Hematopoietic multipotent progenitor cell treated with erythropoietin and hydrocortisone succinate and interleukin-3 and kit ligand, for 4 days (in vitro differentiated cells): ENCODE measurements around the gene TCAP.

Experiments used
- DNase-seq: peaks from one replicate; pipeline ENCODE4 v3.0.0-alpha.2; 2015

The TCAP gene

DNA sequence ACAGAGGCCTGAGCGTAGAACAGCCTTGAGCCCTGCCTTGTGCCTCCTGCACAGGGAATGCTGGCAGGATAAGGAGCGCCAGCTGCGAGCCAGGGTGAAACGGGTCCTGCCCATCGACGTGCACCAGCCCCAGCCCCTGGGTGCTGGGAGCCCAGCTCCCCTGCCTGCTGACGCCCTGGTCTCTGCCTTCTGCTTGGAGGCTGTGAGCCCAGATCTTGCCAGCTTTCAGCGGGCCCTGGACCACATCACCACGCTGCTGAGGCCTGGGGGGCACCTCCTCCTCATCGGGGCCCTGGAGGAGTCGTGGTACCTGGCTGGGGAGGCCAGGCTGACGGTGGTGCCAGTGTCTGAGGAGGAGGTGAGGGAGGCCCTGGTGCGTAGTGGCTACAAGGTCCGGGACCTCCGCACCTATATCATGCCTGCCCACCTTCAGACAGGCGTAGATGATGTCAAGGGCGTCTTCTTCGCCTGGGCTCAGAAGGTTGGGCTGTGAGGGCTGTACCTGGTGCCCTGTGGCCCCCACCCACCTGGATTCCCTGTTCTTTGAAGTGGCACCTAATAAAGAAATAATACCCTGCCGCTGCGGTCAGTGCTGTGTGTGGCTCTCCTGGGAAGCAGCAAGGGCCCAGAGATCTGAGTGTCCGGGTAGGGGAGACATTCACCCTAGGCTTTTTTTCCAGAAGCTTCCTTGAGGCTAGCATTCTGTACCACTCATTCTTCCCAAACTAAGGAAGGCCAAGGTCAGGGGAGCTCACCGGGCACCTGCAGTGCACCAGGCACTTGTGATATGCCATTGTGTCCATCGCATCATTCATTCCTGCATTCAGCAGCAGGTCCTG is 5.0 kb downstream of the TCAP start:
- no peak for DNase-seq

DNA sequence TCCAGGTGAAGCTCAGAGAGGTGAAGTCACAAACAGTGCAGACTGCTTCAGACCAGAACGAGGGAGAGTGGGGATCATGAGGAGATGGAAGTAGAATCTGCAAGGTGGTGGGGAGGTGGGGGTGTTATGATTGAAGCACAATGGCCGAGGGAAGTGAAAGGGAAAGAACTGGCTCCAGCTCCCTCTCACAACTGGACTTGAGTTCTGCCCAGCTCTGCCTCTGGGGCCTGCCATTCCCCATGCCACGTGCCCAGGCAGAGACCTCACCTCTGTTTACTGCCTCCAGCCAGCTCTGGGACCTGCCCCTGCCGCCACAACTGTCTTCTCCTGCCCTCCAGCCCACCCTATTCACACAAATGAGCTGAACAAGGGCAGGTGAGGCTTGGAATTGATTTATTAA is 5.6 kb downstream of the TCAP start:
- DNase-seq: no peak

DNA sequence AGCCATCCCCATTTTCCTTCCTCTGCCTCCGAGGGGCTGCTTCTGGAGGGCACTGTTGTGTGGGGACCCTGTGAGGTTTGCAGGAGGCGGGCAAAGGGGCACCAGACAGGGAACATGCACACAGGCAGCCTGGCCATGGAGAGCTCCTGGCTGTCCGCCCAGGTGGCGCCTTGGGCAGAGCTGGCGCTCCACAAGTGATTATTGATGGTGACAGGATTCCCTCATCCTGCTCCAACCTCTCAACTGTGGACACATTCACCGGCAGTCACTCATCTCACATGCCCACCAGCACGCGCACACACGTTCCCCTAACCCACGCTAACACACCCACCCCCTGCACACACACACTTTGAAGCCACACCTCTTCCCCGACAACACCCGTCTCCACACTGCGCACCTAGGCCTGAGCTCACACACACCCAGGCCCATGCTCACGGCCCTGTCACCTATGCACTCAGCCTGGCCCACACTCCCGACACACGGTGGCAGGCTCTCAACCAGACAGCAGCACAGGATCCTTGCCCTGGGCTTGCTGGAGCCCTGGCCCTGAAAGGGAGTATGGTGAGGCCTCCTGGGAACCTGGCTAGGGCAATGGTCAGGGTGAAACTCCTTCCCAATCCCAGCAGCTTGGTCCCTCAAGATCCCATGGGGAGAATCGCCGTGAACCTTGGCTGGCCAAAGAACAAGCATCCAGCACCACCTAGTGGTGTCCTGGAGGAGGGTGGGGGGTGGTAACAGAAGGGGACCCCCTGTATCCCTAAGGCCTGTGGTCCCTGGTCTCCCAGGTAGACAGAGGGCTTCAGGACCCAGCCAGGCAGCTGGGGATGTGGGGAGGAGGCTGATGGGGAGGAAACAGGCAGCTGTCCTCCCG is 6.7 kb downstream of the TCAP start:
- peak; percentile 71 for DNase-seq

DNA sequence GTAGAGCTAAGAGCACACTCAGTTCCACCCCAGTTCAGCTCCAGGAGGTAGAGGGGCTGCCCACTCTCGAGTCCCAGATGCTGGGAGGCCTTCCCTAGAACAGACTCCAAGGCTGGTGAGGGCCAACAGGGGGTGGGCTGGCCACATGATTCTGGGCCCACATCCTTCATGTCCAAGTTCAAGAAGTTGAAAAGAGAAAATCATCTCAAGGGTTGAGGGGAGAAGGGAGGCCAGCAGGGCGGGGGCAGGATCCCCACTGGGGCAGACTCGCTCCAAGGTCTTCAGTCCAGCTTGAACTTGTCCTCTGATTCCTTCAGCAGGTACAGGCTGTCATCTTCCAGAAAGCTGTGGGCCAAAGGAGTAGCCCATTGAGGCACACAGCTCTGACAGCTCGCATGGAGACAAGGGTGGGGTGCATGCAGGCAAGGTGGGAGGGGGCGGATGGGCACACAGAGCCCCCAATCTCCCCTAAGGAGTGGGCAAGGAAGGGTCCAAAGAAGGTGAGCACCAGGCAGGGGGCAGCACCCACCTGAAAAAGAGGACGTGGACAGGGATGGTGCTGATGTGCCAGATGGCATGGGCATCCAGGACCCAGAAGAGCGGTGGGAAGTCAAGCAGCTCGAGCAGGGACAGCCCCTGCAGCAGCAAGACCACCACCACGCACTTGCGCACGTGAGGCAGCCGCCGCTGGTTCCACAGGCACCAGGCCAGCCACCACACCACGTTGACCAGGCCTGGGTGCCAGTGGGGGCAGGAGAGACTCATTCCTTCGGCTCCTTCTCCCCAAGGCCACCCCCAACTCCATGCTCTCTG is 7.6 kb downstream of the TCAP start:
- no peak for DNase-seq

DNA sequence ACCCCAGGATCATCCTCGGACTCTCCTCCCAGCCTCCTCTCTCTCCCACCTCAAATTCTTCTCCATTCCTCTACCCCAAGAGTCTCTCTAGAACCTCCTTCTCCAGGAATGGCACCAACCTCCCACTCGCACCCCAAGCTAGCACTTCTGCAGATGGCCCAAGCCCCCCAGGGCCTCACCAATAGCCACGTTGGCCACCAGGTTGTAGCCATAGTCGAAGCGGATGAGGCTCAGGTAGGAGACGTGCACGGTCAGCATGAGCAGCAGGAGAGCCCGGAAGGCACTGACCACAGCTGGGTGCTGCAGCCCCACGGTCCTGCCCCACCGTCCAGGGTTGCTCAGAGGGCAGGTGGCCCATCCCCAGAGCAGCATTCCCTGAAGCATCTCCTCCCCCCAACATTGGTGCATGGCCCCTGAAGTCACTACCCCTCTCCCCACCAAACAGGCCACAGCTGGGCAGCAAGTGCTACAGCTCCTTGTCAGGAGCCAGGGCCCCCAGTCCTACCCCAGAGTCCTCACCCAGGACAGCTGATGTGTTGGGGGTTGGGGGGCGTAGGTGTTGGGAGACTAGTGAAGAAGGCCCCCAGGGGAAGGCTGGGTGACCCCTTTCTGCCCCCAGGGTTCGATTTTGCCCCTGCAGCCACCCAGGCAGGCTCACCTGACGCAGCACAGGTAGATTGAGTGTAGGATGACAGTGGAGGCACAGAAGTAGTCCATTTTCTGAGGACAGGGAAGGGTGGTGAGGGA is 8.4 kb downstream of the TCAP start:
- DNase-seq: no peak

DNA sequence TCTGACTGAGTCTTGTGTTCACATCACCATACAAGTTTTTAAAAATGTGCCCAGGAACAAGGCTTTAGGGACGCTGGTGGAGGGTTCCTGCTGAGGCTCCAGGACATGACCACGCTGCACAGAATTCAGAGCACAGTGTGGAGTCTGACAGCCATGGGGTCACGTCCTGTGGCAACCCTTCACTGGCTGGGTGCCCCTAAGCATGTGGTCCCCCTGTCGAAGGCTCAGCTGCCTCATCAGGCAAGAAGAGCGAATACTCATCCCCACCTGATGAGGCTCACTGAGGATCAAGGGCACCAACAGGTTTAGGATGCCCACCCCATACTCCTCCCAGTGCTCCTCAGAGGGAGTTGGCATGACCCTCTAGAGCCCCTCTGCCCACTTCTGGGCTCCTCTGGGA is 9.0 kb downstream of the TCAP start:
- DNase-seq: no peak

DNA sequence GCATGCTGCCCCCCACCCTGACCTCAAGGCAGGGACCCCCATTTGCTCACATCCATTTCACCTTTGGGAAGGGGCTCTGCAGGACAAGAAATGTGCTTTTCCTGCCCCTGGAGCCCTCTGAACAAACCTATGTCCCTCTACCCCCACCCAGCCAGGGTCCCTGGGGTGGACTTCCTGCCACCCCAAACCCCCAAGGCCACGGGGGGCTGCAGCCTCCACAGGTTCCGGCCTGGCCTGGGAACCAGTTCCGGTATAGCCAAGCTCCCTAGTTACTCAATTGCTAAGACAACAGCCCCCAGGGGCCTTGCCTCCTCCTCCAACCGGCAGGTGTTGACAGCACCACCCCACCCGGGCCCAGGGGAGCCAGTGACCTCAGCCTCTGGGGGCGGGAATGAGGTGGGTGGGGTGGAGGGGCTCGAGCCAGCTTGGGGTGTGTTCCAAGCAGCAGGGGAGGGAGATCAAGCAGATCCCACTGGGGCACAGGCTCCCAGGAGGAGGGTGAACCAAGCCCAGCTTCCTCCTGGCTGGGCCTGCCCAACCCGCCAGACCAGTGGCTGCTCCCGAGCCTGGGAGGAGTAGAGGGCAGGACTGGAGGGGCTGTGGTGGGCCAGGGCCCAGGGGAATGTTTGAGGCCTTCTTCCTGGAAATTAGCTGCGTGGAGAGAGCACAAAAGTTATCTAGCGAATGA is 9.7 kb downstream of the TCAP start:
- peak; percentile 62 for DNase-seq

DNA sequence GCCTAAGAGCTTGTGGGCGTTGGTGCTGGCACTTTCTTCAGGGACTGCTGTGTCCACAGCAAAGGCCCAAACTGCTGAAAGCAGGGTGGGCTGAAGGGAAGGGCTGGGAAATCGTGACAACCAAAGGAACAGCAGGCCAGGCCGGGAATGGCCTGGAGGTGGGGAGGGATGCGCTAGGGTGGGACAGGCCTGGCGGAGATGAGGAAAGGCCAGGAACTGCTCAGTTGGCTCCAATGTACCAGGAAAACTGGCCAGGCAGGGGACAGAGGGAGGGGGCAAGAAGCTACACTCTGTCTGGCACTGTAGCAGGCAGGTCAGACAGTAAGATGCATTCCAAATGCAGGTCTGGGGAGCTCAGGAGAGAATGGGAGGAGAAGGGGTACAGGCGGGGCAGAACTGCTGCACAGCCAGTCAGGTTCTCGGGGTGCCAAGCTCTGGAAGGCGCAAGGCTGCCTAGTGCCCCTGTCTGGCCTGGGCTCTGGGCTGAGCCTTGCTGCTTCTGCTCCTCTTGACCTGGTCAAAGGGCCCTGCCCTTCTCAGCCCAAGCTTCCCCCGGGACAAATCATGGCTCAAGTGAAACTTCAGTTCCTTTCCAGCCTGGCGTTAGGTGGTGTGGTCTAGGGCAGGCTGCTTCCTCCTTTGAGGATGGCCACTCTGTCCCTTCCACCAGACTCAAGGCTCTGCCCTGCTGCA is 10.4 kb downstream of the TCAP start:
- no peak for DNase-seq

DNA sequence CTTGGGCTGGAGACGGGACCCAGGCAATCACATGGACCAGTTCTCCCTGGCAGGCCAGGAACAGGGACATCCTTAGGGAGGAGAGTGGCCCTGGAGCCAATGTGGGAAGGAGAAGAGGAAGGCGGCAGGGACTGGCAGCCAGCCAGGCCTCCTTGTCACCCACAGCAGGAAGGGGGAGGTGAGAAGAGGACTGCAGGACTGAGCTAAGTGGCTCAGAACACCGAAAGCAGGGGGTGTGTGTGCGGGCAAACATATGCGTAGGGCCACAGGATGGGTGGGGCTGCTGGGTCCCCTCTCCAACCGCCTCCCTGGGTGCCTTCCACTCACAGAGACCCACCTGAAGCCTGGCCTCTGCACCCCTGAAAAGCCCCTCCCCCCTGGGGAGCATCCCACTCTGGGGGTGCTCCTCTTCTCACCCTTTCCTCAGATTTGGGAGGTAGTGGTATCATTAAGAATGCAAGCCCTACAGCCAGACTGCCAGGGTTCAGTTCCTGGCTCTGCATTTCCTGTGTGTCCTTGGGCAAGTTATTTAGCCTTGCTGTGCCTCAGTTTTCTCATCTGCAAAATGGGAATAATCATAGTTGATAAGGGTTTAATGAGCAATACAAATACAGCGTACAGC is 11.2 kb downstream of the TCAP start:
- DNase-seq: peak; percentile 90

DNA sequence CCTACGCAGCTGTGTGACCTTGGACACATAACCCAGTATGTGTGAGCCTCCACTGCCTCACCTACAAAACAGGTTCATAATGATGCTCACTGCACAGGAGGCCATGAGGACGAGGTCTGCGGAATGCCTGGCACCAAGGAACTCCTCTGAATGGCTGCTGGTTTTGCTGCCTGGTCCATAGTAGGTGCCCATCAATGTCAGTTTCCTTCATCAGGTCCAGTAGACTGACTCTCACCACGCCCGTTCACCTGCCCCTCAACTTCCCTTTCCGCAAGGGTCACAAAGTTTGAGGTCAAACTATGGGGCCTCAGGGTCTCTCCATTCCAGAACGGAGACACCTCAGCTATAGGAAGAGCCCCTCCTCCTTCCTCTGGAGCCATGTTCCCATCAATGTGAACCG is 11.9 kb downstream of the TCAP start:
- DNase-seq: no peak

DNA sequence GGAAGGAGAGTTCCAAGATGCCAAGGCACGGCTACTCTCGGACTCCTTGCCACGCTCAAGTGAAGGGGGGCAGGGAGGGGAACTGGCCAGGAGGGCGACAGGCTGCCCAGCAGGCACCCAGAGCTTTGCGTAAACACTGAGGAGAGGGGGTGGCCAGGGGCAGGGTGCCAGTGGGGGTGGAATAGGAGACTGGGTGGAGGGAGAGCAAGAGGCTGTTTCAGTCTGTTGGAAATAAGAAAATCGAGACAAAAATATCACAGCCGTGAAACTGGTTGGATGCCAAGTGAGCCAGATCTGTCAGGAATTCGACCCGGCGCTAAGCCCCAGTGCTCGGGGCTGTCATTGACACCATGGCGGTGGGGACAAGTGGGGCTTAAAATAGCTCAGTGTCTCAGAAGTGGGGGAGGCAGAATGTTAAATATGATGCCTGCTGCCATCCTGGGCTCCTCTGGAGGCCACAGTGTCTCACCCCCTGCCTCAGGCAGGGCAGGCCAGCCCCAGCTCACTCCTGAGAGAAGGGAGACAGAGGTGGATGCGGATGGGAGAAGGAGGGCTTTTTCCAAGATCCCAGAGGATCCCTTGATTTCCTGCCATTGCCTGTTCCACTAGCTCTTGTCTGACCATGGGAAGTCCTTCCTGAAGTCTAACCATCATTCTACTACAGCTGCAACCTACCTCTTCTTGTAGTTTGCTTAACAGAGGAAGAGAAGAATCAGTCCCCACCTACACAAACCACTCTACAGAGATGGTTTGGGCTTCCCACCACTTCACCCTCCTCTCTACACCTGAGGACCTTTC is 12.6 kb downstream of the TCAP start:
- DNase-seq: no peak

DNA sequence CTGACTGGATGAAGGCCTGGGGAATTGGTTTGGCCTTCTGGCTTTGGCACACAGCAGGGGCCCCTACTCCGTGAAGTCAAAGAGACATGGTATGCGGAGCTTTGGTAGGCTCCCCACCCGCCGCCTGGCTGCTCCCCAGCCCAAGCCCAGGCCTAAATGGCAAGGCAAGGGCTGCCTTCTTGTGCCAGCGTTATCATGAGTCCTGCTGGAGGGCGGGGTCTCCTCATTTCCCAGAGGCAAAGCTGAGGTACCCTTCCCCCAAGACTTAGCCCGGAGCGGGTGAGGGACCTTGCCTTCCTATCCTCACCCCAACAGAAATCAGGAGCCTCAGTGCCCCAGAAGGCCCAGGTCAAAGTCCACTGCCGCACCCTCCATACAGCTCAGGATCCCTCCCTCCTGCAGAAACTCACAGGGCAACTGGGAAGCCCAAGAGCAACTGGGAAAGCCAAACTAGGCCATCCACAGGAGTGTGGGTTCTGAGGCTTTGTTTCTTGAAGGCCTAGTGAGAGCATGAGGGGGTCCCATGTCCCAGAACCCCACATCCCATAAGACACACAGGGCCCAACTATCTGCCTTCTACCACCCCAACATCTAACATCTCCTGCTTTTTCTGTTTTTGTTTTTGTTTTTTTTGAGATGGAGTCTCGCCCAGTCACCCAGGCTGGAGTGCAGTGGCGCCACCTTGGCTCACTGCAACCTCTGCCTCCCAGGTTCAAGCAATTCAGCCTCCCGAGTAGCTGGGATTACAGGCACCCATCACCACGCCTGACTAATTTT is 13.4 kb downstream of the TCAP start:
- no peak for DNase-seq

DNA sequence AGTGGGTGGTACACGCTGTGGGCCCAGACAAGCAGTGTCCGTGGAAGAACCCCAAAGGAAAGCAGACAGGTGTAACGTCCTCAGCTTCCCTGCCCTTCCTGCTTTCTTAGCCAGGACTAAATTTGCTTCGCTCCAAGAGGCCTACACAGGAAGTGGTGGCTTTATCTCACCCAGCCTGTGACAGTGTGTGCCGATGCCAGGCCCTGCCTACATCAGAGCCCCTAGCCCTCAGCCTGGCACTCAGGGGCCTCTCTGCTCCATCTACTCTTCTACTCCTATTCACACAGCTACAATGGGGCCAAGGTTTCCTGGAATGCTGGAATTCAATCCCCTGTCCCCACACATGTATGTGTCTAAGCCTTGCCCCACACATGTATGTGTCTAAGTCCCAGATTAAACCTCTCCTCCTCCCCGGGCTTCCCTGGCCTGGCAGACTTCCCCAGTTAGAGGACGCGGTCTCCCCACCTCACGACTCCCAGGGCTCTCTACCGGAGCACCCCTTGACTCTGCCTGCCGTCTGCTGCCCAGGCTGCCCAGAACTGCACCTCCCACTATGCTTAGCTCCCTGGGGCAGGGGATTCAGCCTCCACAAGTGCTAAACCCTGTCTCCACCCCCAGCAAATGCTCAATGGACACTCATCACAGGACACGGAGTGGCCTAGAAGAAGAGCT is 14.5 kb downstream of the TCAP start:
- DNase-seq: peak; percentile 94

DNA sequence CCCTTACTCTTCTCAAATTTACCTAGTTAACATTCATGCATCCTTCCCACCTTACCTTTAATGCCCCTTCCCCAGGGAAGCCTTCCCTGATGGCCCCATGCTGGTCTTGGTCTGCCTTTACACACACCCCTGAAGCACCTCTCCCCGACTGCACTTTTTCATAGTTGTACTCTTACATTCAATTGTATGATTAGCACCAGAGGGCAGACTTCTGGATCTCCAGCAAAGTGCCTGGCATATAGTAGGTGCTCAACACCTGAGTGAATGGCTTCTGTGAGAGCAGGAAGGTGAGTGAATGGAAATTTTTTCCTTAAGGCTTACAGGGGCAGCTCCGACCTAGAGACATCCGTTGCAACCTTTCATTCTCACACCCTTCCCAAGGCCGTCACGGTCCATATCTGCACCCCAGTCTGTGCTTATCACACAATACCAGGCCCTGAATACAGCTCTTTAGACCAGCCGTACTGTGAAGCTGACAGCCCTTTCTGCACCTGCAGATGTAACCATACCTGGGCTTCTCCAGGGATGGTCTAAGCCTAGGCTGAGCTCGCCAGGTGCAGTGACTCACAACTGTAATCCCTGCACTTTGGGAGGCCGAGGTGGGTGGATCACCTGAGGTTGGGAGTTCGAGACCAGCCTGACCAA is 18.3 kb downstream of the TCAP start:
- DNase-seq: peak; percentile 81

DNA sequence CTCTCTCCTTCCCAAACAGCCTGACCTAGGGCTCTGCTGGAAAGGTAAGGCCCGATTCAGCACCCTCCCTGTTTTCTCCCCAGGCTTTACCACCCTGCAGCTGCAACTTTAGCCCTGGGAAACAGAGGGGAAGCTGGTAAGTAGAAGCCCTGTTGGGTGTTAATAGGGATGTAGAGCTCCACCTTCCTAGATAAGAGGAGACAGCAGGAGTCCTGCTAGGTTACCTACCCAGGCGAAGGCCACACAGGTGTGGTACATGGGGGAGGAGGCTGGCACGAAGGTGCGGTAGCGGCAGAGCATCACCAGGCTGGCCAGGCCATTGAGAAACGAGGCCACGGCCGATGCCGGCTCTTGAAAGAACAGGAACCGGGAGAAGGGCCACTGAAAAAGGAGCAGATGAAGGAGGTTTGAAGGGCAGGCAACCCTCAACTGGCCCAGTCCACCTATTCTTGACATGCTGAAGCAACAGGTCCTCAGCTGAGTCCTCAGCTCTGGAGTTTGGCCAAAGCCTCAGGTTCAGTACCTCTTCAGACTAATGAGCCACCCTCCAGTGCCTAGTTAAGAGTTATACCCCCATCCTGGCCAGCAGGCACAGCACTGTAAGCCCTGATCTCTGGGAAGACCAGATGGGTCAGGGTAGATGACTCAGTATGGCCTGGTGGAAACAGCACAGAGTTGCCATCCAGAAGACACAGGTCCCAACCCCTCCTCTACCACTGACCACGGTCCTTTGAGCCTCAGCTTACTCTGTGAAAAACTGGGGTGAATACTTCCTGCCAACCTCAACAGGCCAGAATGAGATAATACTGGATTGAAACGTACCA is 19.4 kb downstream of the TCAP start:
- DNase-seq: no peak

DNA sequence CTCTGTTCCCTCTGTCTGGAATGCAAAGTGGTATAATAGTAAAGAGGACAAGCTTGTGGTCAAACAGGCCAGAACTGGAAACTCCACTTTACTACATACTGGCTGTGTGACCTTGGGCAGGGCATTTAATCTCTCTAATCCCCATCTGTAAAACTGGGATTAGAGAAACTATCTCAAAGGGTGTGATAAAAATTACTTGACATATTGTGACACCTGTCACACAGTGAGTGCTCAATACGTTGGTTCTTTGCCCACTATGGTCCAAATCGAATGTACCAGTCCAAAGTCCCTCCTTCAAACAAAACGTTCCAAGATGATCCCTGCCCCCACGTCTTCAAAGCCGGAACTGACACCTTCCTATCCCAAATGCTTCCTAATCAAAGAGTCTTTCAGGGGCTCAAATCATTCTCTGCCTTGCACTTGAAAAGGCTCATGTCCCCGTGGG is 22.0 kb downstream of the TCAP start:
- no peak for DNase-seq
